ENCODE measurements around the gene XRCC1. TPM values are rescaled to one million over a fixed set of nuclear protein-coding genes. Genes with fewer than 3 reads are reported as not detected.

The XRCC1 gene
- total and polyA plus RNA-seq, 9 of the 15 experiments (the other 6 are each of a cell fraction or from before 2014, with no cell fraction given): 1.5 to 36.9 (median 24.9) TPM

- no peak for TF ChIP-seq RERE (CRISPR knock-in tag; IDR thresholded peaks at IDR 0.05; ENCODE audit: borderline replicate concordance)
- TF ChIP-seq HIVEP1 (CRISPR knock-in tag; IDR thresholded peaks at IDR 0.05): no peak
- TF ChIP-seq ZNF431 (CRISPR knock-in tag; IDR thresholded peaks at IDR 0.05): no peak
- TF ChIP-seq ZBTB40 (IDR thresholded peaks at IDR 0.05): peak; percentile 27; the same call in 1 of the 2 replicates
- TF ChIP-seq ZBTB40 (CRISPR knock-in tag; IDR thresholded peaks at IDR 0.05): no peak
- TF ChIP-seq, protein P1, sequence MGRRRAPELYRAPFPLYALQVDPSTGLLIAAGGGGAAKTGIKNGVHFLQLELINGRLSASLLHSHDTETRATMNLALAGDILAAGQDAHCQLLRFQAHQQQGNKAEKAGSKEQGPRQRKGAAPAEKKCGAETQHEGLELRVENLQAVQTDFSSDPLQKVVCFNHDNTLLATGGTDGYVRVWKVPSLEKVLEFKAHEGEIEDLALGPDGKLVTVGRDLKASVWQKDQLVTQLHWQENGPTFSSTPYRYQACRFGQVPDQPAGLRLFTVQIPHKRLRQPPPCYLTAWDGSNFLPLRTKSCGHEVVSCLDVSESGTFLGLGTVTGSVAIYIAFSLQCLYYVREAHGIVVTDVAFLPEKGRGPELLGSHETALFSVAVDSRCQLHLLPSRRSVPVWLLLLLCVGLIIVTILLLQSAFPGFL (CRISPR knock-in tag; IDR thresholded peaks at IDR 0.05): no peak
- no peak for TF ChIP-seq SNRNP70 (optimal IDR thresholded peaks at IDR 0.05; ENCODE audit: low read depth, low read length)
- no peak for TF ChIP-seq BRF2 (IDR thresholded peaks at IDR 0.05; ENCODE audit: borderline replicate concordance, insufficient read depth, insufficient read length)
- peak; percentile 0; the same call in 1 of the 2 replicates for TF ChIP-seq ZBTB7A (IDR thresholded peaks at IDR 0.05; ENCODE audit: borderline replicate concordance, control insufficient read depth, low read depth, low read length)
- TF ChIP-seq CBX3 (IDR thresholded peaks at IDR 0.05; ENCODE audit: borderline replicate concordance in 1 of 2, low read length in 2 of 2): no peak
- TF ChIP-seq GABPB2 (CRISPR knock-in tag; conservative IDR thresholded peaks at IDR 0.05): no peak
Measured at GRCh38 chr19:43618921-43619261, 43.6 kb upstream of the XRCC1 start (continued).
